Measurements from ENCODE around the gene REEP5.

GRCh38 chr5:112923988-112924387, 2.0 kb upstream of the REEP5 start:
- TF ChIP-seq CTCF (IDR thresholded peaks at IDR 0.05) (no peak), POLR2AphosphoS5 (IDR thresholded peaks at IDR 0.05) (no peak), POLR2A (IDR thresholded peaks at IDR 0.05) (no peak)
